Stomach smooth muscle (tissue), 2 donors: ENCODE results near the gene ZNF571.

Experiments
- H3K27ac ChIP-seq: one replicate; pipeline ENCODE4 v1.7.0; 2013; ENCODE audit warnings: mild to moderate bottlenecking, low read length, inconsistent platforms
- H3K27me3 ChIP-seq, 2 donors: one replicate each; pipeline ENCODE4 v1.7.0; 2013; ENCODE audit warnings: low read length in 2 of 2; ENCODE audit not compliant: insufficient read depth in 2 of 2, control insufficient read depth in 1 of 2
- H3K36me3 ChIP-seq, 2 donors: one replicate each; pipeline ENCODE4 v1.7.0; 2013; ENCODE audit warnings: low read length in 2 of 2; ENCODE audit not compliant: control insufficient read depth in 2 of 2, insufficient read depth in 2 of 2
- H3K4me1 ChIP-seq: one replicate; pipeline ENCODE4 v1.7.0; 2013; ENCODE audit warnings: low read length; ENCODE audit not compliant: control insufficient read depth, insufficient read depth
- H3K4me3 ChIP-seq, 2 donors: one replicate each; pipeline ENCODE4 v1.7.0; 2013; ENCODE audit warnings: low read length in 2 of 2
- H3K9ac ChIP-seq, 2 donors: one replicate each; pipeline ENCODE4 v1.7.0; 2013; ENCODE audit warnings: low read length in 2 of 2, mild to moderate bottlenecking in 1 of 2
- H3K9me3 ChIP-seq, 2 donors: one replicate each; pipeline ENCODE4 v1.7.0; 2013; ENCODE audit warnings: low read length in 2 of 2; ENCODE audit not compliant: control insufficient read depth in 2 of 2
- donor health status: healthy.
- donor health status: Pancreatic carcinoma.

ZNF571 gene

GRCh38 chr19:37594304-37594981 lies at the start of gene ZNF571, which contains the start of gene ZNF540:
Gene ZNF571, minus strand, starts transcription at chr19:37594792. Its CDS starts 8,116 bp downstream, at chr19:37586676.
Gene ZNF540, plus strand, starts transcription at chr19:37594876. Its CDS starts 3,572 bp downstream, at chr19:37598448.
- H3K9ac ChIP-seq, result peak within 1 kb of the TSS; percentile 99 to 100
- peak within 1 kb of the TSS; percentile 97 to 98 for H3K4me3 ChIP-seq
- peaks cover 6 to 7% of the 10 kb centered on the region in 2 donors for H3K36me3 ChIP-seq
- H3K9me3 ChIP-seq, result no peaks in the 10 kb centered on the region
- H3K4me1 ChIP-seq, result peaks cover 6% of the 10 kb centered on the region
- H3K27ac ChIP-seq, result peak within 1 kb of the TSS; percentile 89
- H3K27me3 ChIP-seq, result no peaks in the 10 kb centered on the region

- H3K9ac ChIP-seq, result no peak overlapping the region
- peaks cover 15 to 24% of the 10 kb centered on the region in 2 donors for H3K9me3 ChIP-seq
- H3K27ac ChIP-seq, result no peak overlapping the region
- H3K4me3 ChIP-seq, result peak overlapping the region in 1 of 2 donors; percentile 11
- H3K36me3 ChIP-seq, result peaks cover 17 to 18% of the 10 kb centered on the region in 2 donors
- no peaks in the 10 kb centered on the region for H3K4me1 ChIP-seq
- H3K27me3 ChIP-seq, result no peaks in the 10 kb centered on the region
Measured at GRCh38 chr19:37635076-37636056, 40.8 kb upstream of the ZNF571 start.

- Histone ChIP-seq H3K9me3 (no peaks in the 10 kb centered on the region), H3K9ac (peak overlapping the region; percentile 99 to 100), H3K27ac (peak overlapping the region; percentile 89), H3K27me3 (no peaks in the 10 kb centered on the region), H3K4me1 (peaks cover 6% of the 10 kb centered on the region), H3K36me3 (peaks cover 11 to 12% of the 10 kb centered on the region in 2 donors), H3K4me3 (peak overlapping the region; percentile 97 to 98)
Measured at GRCh38 chr19:37594982-37595382, 390 bp upstream of the ZNF571 start.

- Histone ChIP-seq H3K4me3 (peak overlapping the region; percentile 97 to 98), H3K9me3 (no peaks in the 10 kb centered on the region), H3K27me3 (no peaks in the 10 kb centered on the region), H3K4me1 (peaks cover 6% of the 10 kb centered on the region), H3K27ac (peak overlapping the region; percentile 89), H3K36me3 (peaks cover 5 to 6% of the 10 kb centered on the region in 2 donors), H3K9ac (peak overlapping the region; percentile 99 to 100)
Measured at GRCh38 chr19:37593996-37594303, 642 bp downstream of the ZNF571 start.

- no peak overlapping the region for H3K4me3 ChIP-seq
- peaks cover 48 to 66% of the 10 kb centered on the region in 2 donors for H3K36me3 ChIP-seq
- no peaks in the 10 kb centered on the region for H3K4me1 ChIP-seq
- H3K9me3 ChIP-seq, result peaks cover 29 to 43% of the 10 kb centered on the region in 2 donors
- no peak overlapping the region for H3K9ac ChIP-seq
- H3K27ac ChIP-seq, result no peak overlapping the region
- no peaks in the 10 kb centered on the region for H3K27me3 ChIP-seq
Measured at GRCh38 chr19:37583340-37583739, 11.3 kb downstream of the ZNF571 start.

GRCh38 chr19:37572203-37572602 lies 22.4 kb downstream of the ZNF571 start:
- Histone ChIP-seq H3K9me3 (peaks cover 40 to 52% of the 10 kb centered on the region in 2 donors), H3K4me1 (no peaks in the 10 kb centered on the region), H3K9ac (no peak overlapping the region), H3K27me3 (no peaks in the 10 kb centered on the region), H3K4me3 (no peak overlapping the region), H3K36me3 (peaks cover 2 to 5% of the 10 kb centered on the region in 2 donors), H3K27ac (no peak overlapping the region)

GRCh38 chr19:37565370-37565669 lies 29.3 kb downstream of the ZNF571 start:
- Histone ChIP-seq H3K4me3 (peak overlapping the region in 1 of 2 donors; percentile 4), H3K27ac (no peak overlapping the region), H3K27me3 (no peaks in the 10 kb centered on the region), H3K36me3 (peaks cover 20 to 28% of the 10 kb centered on the region in 2 donors), H3K9me3 (peaks cover 70 to 83% of the 10 kb centered on the region in 2 donors), H3K4me1 (no peaks in the 10 kb centered on the region), H3K9ac (no peak overlapping the region)

- Histone ChIP-seq H3K9me3 (peaks cover 65 to 79% of the 10 kb centered on the region in 2 donors), H3K27ac (no peak overlapping the region), H3K4me3 (peak overlapping the region in 1 of 2 donors; percentile 4), H3K27me3 (no peaks in the 10 kb centered on the region), H3K36me3 (peaks cover 19 to 28% of the 10 kb centered on the region in 2 donors), H3K4me1 (no peaks in the 10 kb centered on the region), H3K9ac (no peak overlapping the region)
Measured at GRCh38 chr19:37564624-37565369, 29.8 kb downstream of the ZNF571 start.

GRCh38 chr19:37563518-37563917 lies 31.1 kb downstream of the ZNF571 start:
- no peaks in the 10 kb centered on the region for H3K27me3 ChIP-seq
- H3K9ac ChIP-seq, result no peak overlapping the region
- H3K4me1 ChIP-seq, result no peaks in the 10 kb centered on the region
- no peak overlapping the region for H3K4me3 ChIP-seq
- H3K36me3 ChIP-seq, result peaks cover 19 to 31% of the 10 kb centered on the region in 2 donors
- H3K27ac ChIP-seq, result no peak overlapping the region
- peaks cover 67 to 75% of the 10 kb centered on the region in 2 donors for H3K9me3 ChIP-seq
